GM12865 (cell line): Measurements from ENCODE around the gene PGLYRP3.

ENCODE experiments used
- DNase-seq: peaks from one replicate; pipeline ENCODE4 v3.0.0; 2010; ENCODE audit warnings: low read depth
- H3K4me3 ChIP-seq: 2 replicates; pipeline ENCODE4 v1.5.1; 2011; ENCODE audit warnings: mild to moderate bottlenecking, low read depth, low read length, control low read depth
- TF ChIP-seq, protein P1 (sequence below): IDR thresholded peaks from 2 replicates; pipeline ENCODE4 v1.5.1; 2011; ENCODE audit warnings: low read length, control low read depth, low read depth, inconsistent platforms; ENCODE audit not compliant: insufficient read depth; ENCODE audit errors: missing control alignments

The PGLYRP3 gene

DNA sequence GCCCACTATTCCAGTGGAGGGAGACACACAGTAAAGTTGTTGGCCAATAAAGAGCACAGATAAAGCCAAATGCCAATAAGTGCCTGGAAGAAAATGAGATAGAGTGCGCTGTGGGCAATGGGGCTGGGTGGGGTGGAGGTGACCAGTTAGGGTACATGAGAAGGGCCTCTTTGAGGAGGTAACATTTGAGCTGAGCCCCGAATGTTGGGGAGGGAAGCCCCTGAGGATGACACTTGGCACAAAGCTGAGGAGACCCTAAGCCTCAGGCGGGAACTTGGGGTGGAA is 45.9 kb upstream of the PGLYRP3 start:
- H3K4me3 ChIP-seq, result no peak overlapping the region
- DNase-seq, result no peak
- TF ChIP-seq, protein P1, sequence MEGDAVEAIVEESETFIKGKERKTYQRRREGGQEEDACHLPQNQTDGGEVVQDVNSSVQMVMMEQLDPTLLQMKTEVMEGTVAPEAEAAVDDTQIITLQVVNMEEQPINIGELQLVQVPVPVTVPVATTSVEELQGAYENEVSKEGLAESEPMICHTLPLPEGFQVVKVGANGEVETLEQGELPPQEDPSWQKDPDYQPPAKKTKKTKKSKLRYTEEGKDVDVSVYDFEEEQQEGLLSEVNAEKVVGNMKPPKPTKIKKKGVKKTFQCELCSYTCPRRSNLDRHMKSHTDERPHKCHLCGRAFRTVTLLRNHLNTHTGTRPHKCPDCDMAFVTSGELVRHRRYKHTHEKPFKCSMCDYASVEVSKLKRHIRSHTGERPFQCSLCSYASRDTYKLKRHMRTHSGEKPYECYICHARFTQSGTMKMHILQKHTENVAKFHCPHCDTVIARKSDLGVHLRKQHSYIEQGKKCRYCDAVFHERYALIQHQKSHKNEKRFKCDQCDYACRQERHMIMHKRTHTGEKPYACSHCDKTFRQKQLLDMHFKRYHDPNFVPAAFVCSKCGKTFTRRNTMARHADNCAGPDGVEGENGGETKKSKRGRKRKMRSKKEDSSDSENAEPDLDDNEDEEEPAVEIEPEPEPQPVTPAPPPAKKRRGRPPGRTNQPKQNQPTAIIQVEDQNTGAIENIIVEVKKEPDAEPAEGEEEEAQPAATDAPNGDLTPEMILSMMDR, result no peak

- H3K4me3 ChIP-seq, result no peak within 1 kb of the TSS
- DNase-seq, result no peak
- TF ChIP-seq, protein P1, result no peak
These were observed 45.3 kb upstream of the PGLYRP3 start, which contains the start of gene S100A9 for GRCh38 chr1:153357853-153358690. S100A9 (plus strand) TSS chr1:153357854; CDS start chr1:153358284, 430 bp downstream.

DNA sequence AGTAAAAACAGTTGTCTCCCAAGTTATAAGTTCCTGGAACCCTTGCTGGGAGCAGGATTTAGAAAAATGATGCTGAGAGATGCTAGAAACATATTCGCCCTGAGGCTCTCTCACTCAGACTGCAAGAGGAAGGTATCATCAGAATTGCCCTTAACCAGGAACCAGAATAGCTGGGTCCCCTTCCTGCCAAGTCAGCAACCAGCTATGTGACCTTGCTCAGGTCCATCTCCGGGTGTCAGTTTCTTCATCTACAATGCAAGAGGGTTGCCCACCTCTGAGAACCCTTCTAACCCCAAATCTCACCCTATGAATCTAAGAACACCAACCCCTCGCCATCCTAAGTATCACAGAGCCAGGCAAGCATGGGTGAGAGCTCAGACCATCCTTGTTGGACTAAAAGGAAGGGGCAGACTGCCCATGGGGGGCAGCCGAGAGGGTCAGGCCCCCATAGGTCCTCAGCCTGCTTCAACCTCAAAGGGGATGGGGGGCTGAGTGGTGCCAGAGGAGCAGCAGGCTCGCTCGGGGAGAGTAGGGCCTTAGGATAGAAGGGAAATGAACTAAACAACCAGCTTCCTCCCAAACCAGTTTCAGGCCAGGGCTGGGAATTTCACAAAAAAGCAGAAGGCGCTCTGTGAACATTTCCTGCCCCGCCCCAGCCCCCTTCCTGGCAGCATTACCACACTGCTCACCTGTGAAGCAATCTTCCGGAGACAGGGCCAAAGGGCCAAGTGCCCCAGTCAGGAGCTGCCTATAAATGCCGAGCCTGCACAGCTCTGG is 44.5 kb upstream of the PGLYRP3 start:
- H3K4me3 ChIP-seq, result no peak overlapping the region
- DNase-seq, result no peak

GRCh38 chr1:153356392-153357075 is 43.8 kb upstream of the PGLYRP3 start:
- TF ChIP-seq, protein P1, result no peak
- DNase-seq, result no peak
- no peak overlapping the region for H3K4me3 ChIP-seq

More for the DNA sequence above, 44.5 kb upstream of the PGLYRP3 start:
- TF ChIP-seq, protein P1, result no peak

DNA sequence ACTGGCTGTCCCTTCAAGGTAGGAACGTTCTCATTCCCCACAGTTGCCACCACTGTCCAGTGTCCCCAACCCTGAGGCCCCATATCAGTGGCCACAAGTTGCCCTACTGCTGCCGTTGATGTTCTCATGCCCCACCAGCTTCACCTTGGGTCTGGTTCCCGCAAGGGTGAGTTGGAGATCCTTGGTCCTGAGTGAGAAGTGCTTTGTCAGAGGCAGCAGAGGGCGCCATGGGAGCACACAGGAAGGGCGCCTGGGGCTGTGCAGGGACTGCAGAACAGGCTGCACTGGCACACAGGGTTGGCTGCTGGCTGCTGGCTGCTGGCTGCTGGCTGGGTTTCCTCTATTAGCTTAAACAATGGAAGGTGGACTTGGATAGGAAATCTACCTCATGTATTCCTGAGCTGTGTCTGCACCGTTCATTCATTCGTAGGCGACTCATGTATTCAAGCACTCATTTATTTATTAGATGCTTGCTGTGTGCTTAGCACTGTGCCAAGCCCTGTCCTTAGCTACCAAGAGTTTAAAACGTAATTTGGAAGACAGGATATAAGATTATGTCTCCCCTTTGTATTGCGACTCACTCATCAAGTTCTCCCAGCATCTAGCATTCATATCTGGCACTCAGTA is 42.8 kb upstream of the PGLYRP3 start:
- TF ChIP-seq, protein P1, result peak; percentile 69
- H3K4me3 ChIP-seq, result no peak overlapping the region
- peak; percentile 78 for DNase-seq

- TF ChIP-seq, protein P1, result no peak
- DNase-seq, result no peak
- no peak overlapping the region for H3K4me3 ChIP-seq
These were observed 41.9 kb upstream of the PGLYRP3 start for GRCh38 chr1:153354515-153355193.
